Panc1 (cell line): Measurements from ENCODE around the gene PSKH1.

ENCODE experiments used
- SIN3A ChIP-seq: IDR thresholded peaks from 2 replicates; pipeline ENCODE4 v1.6.1; 2012; ENCODE audit warnings: low read depth, mild to moderate bottlenecking, low read length, moderate library complexity, borderline replicate concordance; ENCODE audit not compliant: insufficient read depth
- TCF7L2 ChIP-seq: IDR thresholded peaks from 2 replicates; pipeline ENCODE4 v1.6.1; 2011; ENCODE audit warnings: mild to moderate bottlenecking, low read depth, low read length, inconsistent platforms
- TF ChIP-seq, protein P1 (sequence below): fragments of 450-650 bp; IDR thresholded peaks from 2 replicates; pipeline ENCODE4 v1.5.1; 2017; ENCODE audit warnings: mild to moderate bottlenecking

- TF ChIP-seq, protein P1, sequence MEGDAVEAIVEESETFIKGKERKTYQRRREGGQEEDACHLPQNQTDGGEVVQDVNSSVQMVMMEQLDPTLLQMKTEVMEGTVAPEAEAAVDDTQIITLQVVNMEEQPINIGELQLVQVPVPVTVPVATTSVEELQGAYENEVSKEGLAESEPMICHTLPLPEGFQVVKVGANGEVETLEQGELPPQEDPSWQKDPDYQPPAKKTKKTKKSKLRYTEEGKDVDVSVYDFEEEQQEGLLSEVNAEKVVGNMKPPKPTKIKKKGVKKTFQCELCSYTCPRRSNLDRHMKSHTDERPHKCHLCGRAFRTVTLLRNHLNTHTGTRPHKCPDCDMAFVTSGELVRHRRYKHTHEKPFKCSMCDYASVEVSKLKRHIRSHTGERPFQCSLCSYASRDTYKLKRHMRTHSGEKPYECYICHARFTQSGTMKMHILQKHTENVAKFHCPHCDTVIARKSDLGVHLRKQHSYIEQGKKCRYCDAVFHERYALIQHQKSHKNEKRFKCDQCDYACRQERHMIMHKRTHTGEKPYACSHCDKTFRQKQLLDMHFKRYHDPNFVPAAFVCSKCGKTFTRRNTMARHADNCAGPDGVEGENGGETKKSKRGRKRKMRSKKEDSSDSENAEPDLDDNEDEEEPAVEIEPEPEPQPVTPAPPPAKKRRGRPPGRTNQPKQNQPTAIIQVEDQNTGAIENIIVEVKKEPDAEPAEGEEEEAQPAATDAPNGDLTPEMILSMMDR = no peak
- TF ChIP-seq TCF7L2 (no peak), SIN3A (no peak)
Measured at GRCh38 chr16:67948015-67948414, 55.0 kb downstream of the PSKH1 start.
